AG09319 (cell line): Measurements from ENCODE around the gene CYP19A1.
"Not testable (repeated sequence)": the region's sequence is repeated elsewhere in the genome, so short reads cannot be mapped to it uniquely, and the experiment has no call there.

Experiments
- DNase-seq: peaks from one replicate; pipeline ENCODE4 v3.0.0-alpha.2; 2010; ENCODE audit warnings: low read depth; ENCODE audit errors: extremely low read depth
- TF ChIP-seq, protein P1 (sequence below): IDR thresholded peaks from 2 replicates; pipeline ENCODE4 v1.5.1; 2011; ENCODE audit warnings: low read depth, mild to moderate bottlenecking, inconsistent platforms, low read length, moderate library complexity

Gene CYP19A1

DNA sequence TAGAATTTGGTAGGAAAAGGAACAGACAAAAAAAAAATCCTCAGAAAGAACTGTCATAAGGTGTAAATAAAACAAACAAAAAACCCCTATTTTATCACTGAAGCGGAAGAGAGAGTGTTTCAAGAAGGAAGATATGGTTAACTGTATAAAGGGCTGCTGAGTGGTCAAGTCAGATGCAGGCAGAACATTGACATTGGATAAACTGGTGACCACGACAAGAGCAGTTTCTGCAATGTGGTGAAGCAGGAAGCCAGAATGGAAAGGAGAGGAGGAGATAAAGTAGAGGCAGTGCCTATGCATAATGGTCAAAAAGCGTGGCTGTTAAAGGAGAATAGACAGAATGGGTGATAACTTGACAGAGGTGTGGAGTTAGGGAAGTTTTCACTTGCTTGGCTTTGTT, 75.3 kb downstream of the CYP19A1 start:
- TF ChIP-seq, protein P1, sequence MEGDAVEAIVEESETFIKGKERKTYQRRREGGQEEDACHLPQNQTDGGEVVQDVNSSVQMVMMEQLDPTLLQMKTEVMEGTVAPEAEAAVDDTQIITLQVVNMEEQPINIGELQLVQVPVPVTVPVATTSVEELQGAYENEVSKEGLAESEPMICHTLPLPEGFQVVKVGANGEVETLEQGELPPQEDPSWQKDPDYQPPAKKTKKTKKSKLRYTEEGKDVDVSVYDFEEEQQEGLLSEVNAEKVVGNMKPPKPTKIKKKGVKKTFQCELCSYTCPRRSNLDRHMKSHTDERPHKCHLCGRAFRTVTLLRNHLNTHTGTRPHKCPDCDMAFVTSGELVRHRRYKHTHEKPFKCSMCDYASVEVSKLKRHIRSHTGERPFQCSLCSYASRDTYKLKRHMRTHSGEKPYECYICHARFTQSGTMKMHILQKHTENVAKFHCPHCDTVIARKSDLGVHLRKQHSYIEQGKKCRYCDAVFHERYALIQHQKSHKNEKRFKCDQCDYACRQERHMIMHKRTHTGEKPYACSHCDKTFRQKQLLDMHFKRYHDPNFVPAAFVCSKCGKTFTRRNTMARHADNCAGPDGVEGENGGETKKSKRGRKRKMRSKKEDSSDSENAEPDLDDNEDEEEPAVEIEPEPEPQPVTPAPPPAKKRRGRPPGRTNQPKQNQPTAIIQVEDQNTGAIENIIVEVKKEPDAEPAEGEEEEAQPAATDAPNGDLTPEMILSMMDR: no peak
- DNase-seq: no peak

DNA sequence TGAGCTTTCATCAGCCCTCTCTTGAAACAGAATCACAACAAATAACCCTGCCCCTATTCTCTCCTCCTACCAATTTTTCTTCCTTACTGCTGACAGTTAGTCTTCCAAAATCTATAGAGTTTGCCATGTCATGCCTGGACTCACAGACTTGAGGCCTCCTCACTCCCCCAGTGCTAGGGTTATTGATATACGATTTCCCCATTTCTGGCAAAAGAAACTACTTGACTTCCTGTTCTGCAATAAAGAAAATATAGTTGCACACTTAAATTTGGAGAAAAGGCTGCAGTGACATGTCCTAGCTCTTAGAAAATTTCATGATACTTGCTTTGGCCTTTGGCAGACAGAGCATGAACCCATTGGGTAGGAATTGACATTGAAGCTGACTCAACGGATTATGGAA, 75.9 kb downstream of the CYP19A1 start:
- TF ChIP-seq, protein P1: no peak
- no peak for DNase-seq

DNA sequence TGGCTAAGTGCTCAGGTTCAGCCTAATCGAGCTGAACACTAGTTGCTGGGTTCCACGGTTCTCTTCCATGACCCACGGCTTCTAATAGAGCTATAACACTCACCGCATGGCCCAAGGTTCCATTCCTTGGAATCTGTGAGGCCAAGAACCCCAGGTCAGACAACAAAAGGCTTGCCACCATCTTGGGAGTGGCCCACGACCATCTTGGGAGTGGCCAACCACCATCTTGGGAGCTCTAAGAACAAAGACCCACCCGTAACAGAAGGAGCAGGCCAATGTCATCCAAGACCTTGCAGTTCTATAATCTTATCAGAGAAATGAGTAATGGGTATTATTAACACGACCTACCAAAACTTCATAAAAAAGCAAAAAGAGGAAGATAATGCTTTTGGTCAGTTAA, 77.3 kb downstream of the CYP19A1 start:
- DNase-seq: not testable (repeated sequence)

DNA sequence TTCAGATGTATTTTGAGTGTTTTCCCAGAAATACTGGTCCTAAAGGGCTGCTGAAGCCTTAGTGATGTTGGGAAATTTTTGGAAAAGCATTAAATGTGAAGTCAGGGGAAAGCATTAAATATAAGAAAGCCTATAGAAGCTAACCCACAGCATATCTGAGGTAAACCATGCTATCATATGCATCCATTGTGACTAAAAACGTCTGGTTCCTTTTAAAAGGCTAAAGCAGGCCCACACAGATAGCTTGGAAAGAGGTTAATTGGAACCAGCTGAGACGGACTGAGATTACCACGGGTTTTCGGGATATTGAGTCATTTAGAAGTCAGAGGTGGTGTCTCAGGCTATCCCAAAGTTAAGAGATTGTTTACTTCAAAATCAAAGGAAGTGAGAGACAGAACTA, 78.2 kb downstream of the CYP19A1 start:
- TF ChIP-seq, protein P1: no peak
- DNase-seq: peak; percentile 67

DNA sequence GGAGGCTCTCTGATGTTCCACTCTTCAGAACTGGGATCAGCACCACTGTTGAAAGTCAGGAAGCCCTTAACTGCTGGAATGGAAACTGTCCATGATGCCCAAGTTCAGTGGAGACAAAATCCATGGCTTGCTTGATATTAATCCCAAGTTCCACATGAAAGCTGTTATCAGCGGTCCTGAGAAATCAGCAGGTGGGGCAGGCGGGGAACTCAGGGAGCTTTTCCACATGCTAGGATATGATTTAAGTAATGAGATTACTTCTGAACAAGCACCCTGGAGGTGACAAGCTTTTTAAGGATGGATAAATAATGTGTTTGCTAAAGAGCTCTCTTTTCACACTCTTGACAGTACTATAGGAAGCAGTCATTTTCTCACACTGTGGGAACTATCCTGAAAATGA, 82.9 kb downstream of the CYP19A1 start:
- no peak for DNase-seq

DNA sequence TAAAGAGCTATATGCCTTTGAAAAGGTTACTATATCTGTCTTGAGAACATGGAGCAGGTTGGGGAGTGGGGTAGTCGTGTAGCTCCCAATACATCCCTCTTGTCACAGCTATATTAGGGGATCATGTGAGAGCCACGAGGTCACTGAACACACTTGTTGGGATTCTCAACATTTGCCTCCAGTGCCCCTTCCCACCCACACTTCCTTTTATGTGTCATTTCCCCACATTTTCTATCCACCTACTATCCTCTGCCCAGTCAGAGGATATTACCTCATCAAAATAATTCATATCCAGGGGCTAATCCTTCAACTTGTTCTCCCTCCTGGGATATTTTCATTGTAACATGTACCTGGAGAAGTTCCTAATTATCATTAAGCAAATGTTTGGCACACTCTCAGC, 85.0 kb downstream of the CYP19A1 start:
- TF ChIP-seq, protein P1: no peak
- DNase-seq: no peak

More for the DNA sequence above, 82.9 kb downstream of the CYP19A1 start:
- TF ChIP-seq, protein P1: no peak

DNA sequence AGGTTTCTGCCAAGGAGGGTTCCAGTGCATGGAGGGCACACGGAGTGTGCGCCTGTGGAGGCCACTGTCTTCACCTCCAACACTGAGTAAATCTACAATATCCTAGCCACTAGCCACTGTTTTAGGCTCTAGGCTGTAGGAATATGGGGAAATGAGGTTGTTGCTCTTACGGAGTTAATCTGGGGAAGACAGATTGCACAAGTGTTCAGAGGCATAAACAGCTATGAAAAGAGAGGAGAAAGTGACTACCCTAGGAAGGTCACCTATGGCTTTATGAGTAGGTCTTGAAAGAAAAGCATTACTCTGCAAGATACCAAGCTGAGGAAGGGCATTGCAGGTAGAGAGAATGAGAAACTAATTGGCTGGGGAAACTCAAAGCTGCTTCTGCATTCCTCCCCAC, 85.7 kb downstream of the CYP19A1 start:
- TF ChIP-seq, protein P1: no peak
- DNase-seq: no peak

DNA sequence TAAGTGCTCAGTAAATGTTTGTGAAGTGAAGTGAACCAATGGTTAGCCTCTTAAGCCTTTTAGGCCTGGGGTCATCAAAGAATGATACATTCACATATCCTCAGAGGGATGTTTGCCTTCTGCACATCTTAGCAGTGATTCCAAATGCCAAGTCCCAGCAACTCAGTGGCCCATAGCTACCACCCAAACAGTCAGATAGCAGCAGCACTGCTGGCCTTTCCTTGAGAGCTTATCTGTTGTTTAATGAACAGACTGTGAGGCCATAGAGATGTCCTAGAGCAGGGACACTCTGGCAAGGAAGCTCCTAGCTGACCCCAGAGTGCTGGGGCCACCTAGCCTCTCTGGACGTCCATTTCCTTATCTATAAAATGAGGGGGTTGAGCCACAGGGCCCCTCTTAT, 86.8 kb downstream of the CYP19A1 start:
- TF ChIP-seq, protein P1: no peak
- DNase-seq: no peak
